H1 (cell line): ENCODE data around the gene HABP4. TPM values are rescaled to one million over a fixed set of nuclear protein-coding genes. Genes with fewer than 3 reads are reported as not detected.

Experiments used
- CTCF ChIA-PET: fragments of 300-600 bp; sonication (Branson Sonifier 250); formaldehyde crosslinking; loops from one replicate; lab custom pipeline; 2021; ENCODE audit not compliant: partially characterized antibody; lab: Charles Lee
- POLR2A ChIA-PET: fragments of 300-600 bp; sonication (Branson Sonifier 250); formaldehyde crosslinking; loops from one replicate; lab custom pipeline; 2021; ENCODE audit warnings: inconsistent platforms; ENCODE audit not compliant: partially characterized antibody; lab: Charles Lee
- DNase-seq, 2 experiments: peaks; one replicate each; pipeline versions ENCODE4 v3.0.0 to v3.0.0-alpha.2; 2010 to 2022; ENCODE audit warnings: low spot score in 2 of 2, low read depth in 1 of 2, mixed read lengths in 1 of 2
- FAIRE-seq: peaks from 2 replicates; lab custom pipeline; 2011; peaks lifted over from hg19 to GRCh38; lab: Jason Lieb, UNC
- H2AFZ ChIP-seq: 2 replicates; pipeline ENCODE4 v1.8.1; 2012; ENCODE audit warnings: low read length, inconsistent platforms
- H2AK5ac ChIP-seq: 2 replicates; pipeline ENCODE4 v1.6.1; 2013; ENCODE audit warnings: low read depth, low read length
- H2BK120ac ChIP-seq: replicated peaks from 2 replicates; pipeline ENCODE3; 2013; ENCODE audit warnings: low read depth, low read length, inconsistent platforms
- H2BK12ac ChIP-seq: 2 replicates; pipeline ENCODE4 v1.6.1; 2013; ENCODE audit warnings: low read depth, low read length
- H2BK15ac ChIP-seq: 2 replicates; pipeline ENCODE4 v1.6.1; 2013; ENCODE audit warnings: low read length
- H2BK20ac ChIP-seq: 2 replicates; pipeline ENCODE4 v1.6.1; 2013; ENCODE audit warnings: low read length
- H2BK5ac ChIP-seq: 2 replicates; pipeline ENCODE4 v1.6.1; 2013; ENCODE audit warnings: low read depth, low read length
- H3K14ac ChIP-seq: 2 replicates; pipeline ENCODE4 v1.6.1; 2013; ENCODE audit warnings: inconsistent platforms; ENCODE audit not compliant: insufficient read length
- H3K18ac ChIP-seq: 2 replicates; pipeline ENCODE4 v1.6.1; 2013; ENCODE audit warnings: low read length; ENCODE audit errors: extremely low read depth
- H3K23ac ChIP-seq: 2 replicates; pipeline ENCODE4 v1.6.1; 2013; ENCODE audit warnings: inconsistent platforms; ENCODE audit not compliant: insufficient read length
- H3K23me2 ChIP-seq: 2 replicates; pipeline ENCODE4 v1.6.1; 2013; ENCODE audit warnings: low read depth, low read length
- H3K27ac ChIP-seq: 2 replicates; pipeline ENCODE4 v1.6.1; 2011; ENCODE audit warnings: low read depth, low read length, inconsistent platforms
- H3K27me3 ChIP-seq, 4 experiments: replicated peaks in 1 of 4; 1 replicate in 1 of 4; 2 replicates in 3 of 4; pipeline versions ENCODE4 v1.6.1 to v1.8.1; 2011 to 2013; ENCODE audit warnings: low read length in 3 of 4, mild to moderate bottlenecking in 3 of 4, inconsistent platforms in 2 of 4, mixed read lengths in 2 of 4, moderate library complexity in 1 of 4; ENCODE audit not compliant: control insufficient read depth in 3 of 4, insufficient read depth in 3 of 4; ENCODE audit errors: extremely low read depth in 1 of 4
- H3K36me3 ChIP-seq, 4 experiments: 2 replicates each; pipeline versions ENCODE4 v1.6.1 to v1.8.1; 2011 to 2013; ENCODE audit warnings: mild to moderate bottlenecking in 4 of 4, low read length in 3 of 4, moderate library complexity in 2 of 4, control low read depth in 1 of 4, inconsistent platforms in 1 of 4; ENCODE audit not compliant: insufficient read depth in 4 of 4, control insufficient read depth in 2 of 4
- H3K4ac ChIP-seq: replicated peaks from 2 replicates; pipeline ENCODE3; 2013; ENCODE audit warnings: low read length, low read depth, mixed read lengths, inconsistent platforms; ENCODE audit not compliant: insufficient read length
- H3K4me1 ChIP-seq, 4 experiments: replicated peaks in 1 of 4; 1 replicate in 1 of 4; 2 replicates in 3 of 4; pipeline versions ENCODE4 v1.6.1 to v1.8.1; 2011 to 2013; ENCODE audit warnings: low read length in 3 of 4, inconsistent platforms in 2 of 4, mixed read lengths in 1 of 4; ENCODE audit not compliant: insufficient read depth in 4 of 4, control insufficient read depth in 3 of 4
- H3K4me2 ChIP-seq, 2 experiments: 2 replicates each; pipeline versions ENCODE4 v1.6.1 to v1.8.1; 2011 to 2013; ENCODE audit warnings: low read depth in 2 of 2, low read length in 2 of 2, control low read depth in 1 of 2, inconsistent platforms in 1 of 2, mild to moderate bottlenecking in 1 of 2; ENCODE audit not compliant: insufficient read depth in 1 of 2
- H3K4me3 ChIP-seq, 4 experiments: fragments of 200-600, 300-600 bp in 1 of 4; sonication (generic), shearing (Covaris generic), sonication (Bioruptor Twin) in 1 of 4; 2 replicates each; pipeline versions ENCODE4 v1.5.1 to v1.8.1; 2011 to 2016; ENCODE audit warnings: low read length in 4 of 4, low read depth in 3 of 4, control low read depth in 2 of 4, inconsistent platforms in 2 of 4, mild to moderate bottlenecking in 2 of 4, mixed read lengths in 1 of 4, moderate library complexity in 1 of 4; ENCODE audit not compliant: insufficient read depth in 2 of 4; ENCODE audit errors: extremely low read depth in 1 of 4
- H3K56ac ChIP-seq: replicated peaks from 2 replicates; pipeline ENCODE3; 2013; ENCODE audit warnings: low read depth, mild to moderate bottlenecking, mixed read lengths, low read length, inconsistent platforms; ENCODE audit not compliant: insufficient read length
- H3K79me1 ChIP-seq: 2 replicates; pipeline ENCODE4 v1.6.1; 2013; ENCODE audit warnings: low read depth, low read length, control low read depth
- H3K79me2 ChIP-seq, 2 experiments: 2 replicates each; pipeline versions ENCODE4 v1.6.1 to v1.8.1; 2012 to 2013; ENCODE audit warnings: low read length in 2 of 2, mild to moderate bottlenecking in 2 of 2, inconsistent platforms in 1 of 2; ENCODE audit not compliant: insufficient read depth in 2 of 2, control insufficient read depth in 1 of 2
- H3K9ac ChIP-seq, 4 experiments: replicated peaks in 1 of 4; 1 replicate in 1 of 4; 2 replicates in 3 of 4; pipeline versions ENCODE4 v1.6.1 to v1.8.1; 2011 to 2013; ENCODE audit warnings: low read depth in 3 of 4, low read length in 3 of 4, control low read depth in 2 of 4, mild to moderate bottlenecking in 2 of 4, moderate library complexity in 2 of 4, inconsistent platforms in 1 of 4; ENCODE audit errors: extremely low read depth in 1 of 4
- H3K9me3 ChIP-seq, 2 experiments: 2 replicates each; pipeline versions ENCODE4 v1.6.1 to v1.8.1; 2012 to 2013; ENCODE audit warnings: mild to moderate bottlenecking in 2 of 2, moderate library complexity in 2 of 2, control low read depth in 1 of 2, inconsistent platforms in 1 of 2, low read depth in 1 of 2, low read length in 1 of 2, mixed read lengths in 1 of 2; ENCODE audit not compliant: insufficient read depth in 2 of 2
- H4K20me1 ChIP-seq, 2 experiments: replicated peaks in 1 of 2; 2 replicates each; pipeline versions ENCODE3 to v1.8.1; 2011 to 2013; ENCODE audit warnings: inconsistent platforms in 2 of 2, low read length in 2 of 2, mild to moderate bottlenecking in 1 of 2; ENCODE audit not compliant: insufficient read depth in 2 of 2, control insufficient read depth in 1 of 2
- H4K5ac ChIP-seq: 2 replicates; pipeline ENCODE4 v1.6.1; 2013; ENCODE audit warnings: low read length, low read depth, mixed read lengths, inconsistent platforms; ENCODE audit not compliant: insufficient read length
- H4K8ac ChIP-seq: 2 replicates; pipeline ENCODE4 v1.8.0; 2013; ENCODE audit warnings: mild to moderate bottlenecking, moderate library complexity, low read length, inconsistent platforms; ENCODE audit not compliant: insufficient read depth; ENCODE audit errors: extremely low read depth
- H4K91ac ChIP-seq: replicated peaks from 2 replicates; pipeline ENCODE3; 2013; ENCODE audit warnings: low read length, mixed read lengths, inconsistent platforms; ENCODE audit not compliant: insufficient read length
- RBBP5 ChIP-seq: IDR thresholded peaks from 2 replicates; pipeline ENCODE4 v1.7.1; 2012; ENCODE audit warnings: low read depth, mild to moderate bottlenecking, inconsistent platforms, low read length, moderate library complexity, borderline replicate concordance
- polyA plus RNA-seq, 7 experiments: library from polyadenylated mRNA; depleted of rRNA in 3 of 7; stranded (reverse) in 5 of 7; unstranded in 2 of 7; fragments of >200 nt in 5 of 7; fragments of 200-250 nt in 2 of 7; gene quantifications; 1 replicate in 5 of 7; 2 replicates in 1 of 7; 4 replicates in 1 of 7; pipeline versions ENCODE4 v1.2.1 to v1.2.3, GENCODE V29; 2011 to 2013; ENCODE audit warnings: missing spikeins in 2 of 7, mixed read lengths in 2 of 7
- total RNA-seq: library from RNA; stranded (reverse); fragmentation: NEBNext Ultra II Directional; extraction: Animal tissue kit (Norgen Biotek cat#: 25700); gene quantifications from 2 replicates; pipeline ENCODE4 v1.2.1, GENCODE V29; 2021

The HABP4 gene
- total and polyA plus RNA-seq, 2 of the 8 experiments (the other 6 are each of a cell fraction or from before 2014, with no cell fraction given) = 3.3 to 11.2 TPM

DNA sequence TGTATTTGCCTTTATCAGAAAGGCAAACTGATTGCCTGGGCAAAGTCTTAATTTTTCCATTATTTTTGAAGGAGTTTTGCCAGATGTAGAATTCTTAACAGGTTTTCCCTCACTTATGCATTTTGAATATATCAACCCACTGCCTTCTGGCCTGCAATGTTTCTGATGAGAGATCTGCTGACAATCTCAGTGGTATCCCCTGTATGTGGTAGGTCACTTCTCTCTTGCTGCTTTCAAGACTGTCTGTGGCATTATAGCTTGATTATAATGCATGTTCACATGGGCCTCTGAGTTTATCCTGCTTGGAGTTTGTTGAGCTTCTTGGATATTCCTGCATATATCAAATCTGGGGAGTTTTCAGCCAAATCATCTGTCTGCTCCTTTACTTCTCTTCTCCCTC lies 82.2 kb downstream of the HABP4 start:
- Histone ChIP-seq H2BK12ac (no peak overlapping the region), H4K5ac (no peak overlapping the region), H2AK5ac (no peak overlapping the region), H3K4me2 (no peak overlapping the region), H3K36me3 (peaks cover 0 to 4% (median 0%) of the 10 kb centered on the region in 4 experiments; a peak in 1 of 8 replicates)
- CTCF ChIA-PET = interaction anchor here (0.7 kb wide), 1 partner anchor 55 kb away, joined by 3 read pairs; no protein-coding TSS in a partner anchor
- no peak for TF ChIP-seq RBBP5
- TF ChIP-seq, all 59 proteins: peak for 0
- H2BK15ac ChIP-seq = no peak overlapping the region
- H3K18ac ChIP-seq = no peak overlapping the region
- H3K27me3 ChIP-seq = no peaks in the 10 kb centered on the region
- no peak overlapping the region for H3K9ac ChIP-seq
- H3K9me3 ChIP-seq = no peaks in the 10 kb centered on the region
- no peaks in the 10 kb centered on the region for H3K79me2 ChIP-seq
- no peaks in the 10 kb centered on the region for H3K79me1 ChIP-seq
- no peak overlapping the region for H2BK5ac ChIP-seq
- H3K4ac ChIP-seq = no peak overlapping the region
- H2BK20ac ChIP-seq = no peak overlapping the region
- H3K27ac ChIP-seq = no peak overlapping the region
- no peak overlapping the region for H4K8ac ChIP-seq
- no peaks in the 10 kb centered on the region for H4K20me1 ChIP-seq
- H3K4me3 ChIP-seq = no peak overlapping the region
- H3K14ac ChIP-seq = no peak overlapping the region
- no peak for FAIRE-seq
- no peak overlapping the region for H2BK120ac ChIP-seq
- H4K91ac ChIP-seq = no peak overlapping the region
- no peak overlapping the region for H3K23ac ChIP-seq
- no peak overlapping the region for H3K56ac ChIP-seq
- no peak for DNase-seq
- H3K23me2 ChIP-seq = no peaks in the 10 kb centered on the region
- no peak overlapping the region for H2AFZ ChIP-seq
- H3K4me1 ChIP-seq = no peaks in the 10 kb centered on the region
- POLR2A ChIA-PET = no interaction called here
